HG03095 (cell line): ENCODE data around the gene SOD1.
"Not testable (repeated sequence)": the region's sequence is repeated elsewhere in the genome, so short reads cannot be mapped to it uniquely, and the experiment has no call there.

Experiments
- ATAC-seq: cut with Tn5 transposase; IDR thresholded peaks from one replicate; pipeline ENCODE4 v1.9.1; 2021; ENCODE audit warnings: moderate library complexity; ENCODE audit not compliant: unreplicated experiment

The SOD1 gene

GRCh38 chr21:31654821-31655580, 4.5 kb upstream of the SOD1 start:
- not testable (repeated sequence) for ATAC-seq

GRCh38 chr21:31656199-31657095, 3.0 kb upstream of the SOD1 start:
- ATAC-seq, result no peak

GRCh38 chr21:31658053-31658452, 1.4 kb upstream of the SOD1 start:
- ATAC-seq, result no peak

- ATAC-seq, result peak; percentile 9
These were observed 282 bp upstream of the SOD1 start for GRCh38 chr21:31659286-31659535.

GRCh38 chr21:31660259-31660565, 719 bp downstream of the SOD1 start:
- ATAC-seq, result peak; percentile 28

GRCh38 chr21:31660591-31660990, 1.1 kb downstream of the SOD1 start:
- no peak for ATAC-seq

GRCh38 chr21:31663584-31664249, 4.2 kb downstream of the SOD1 start:
- no peak for ATAC-seq

GRCh38 chr21:31665397-31665796, 5.9 kb downstream of the SOD1 start:
- no peak for ATAC-seq

- not testable (repeated sequence) for ATAC-seq
These were observed 6.4 kb downstream of the SOD1 start for GRCh38 chr21:31665869-31666268.

GRCh38 chr21:31666445-31667010, 7.0 kb downstream of the SOD1 start:
- no peak for ATAC-seq

GRCh38 chr21:31667132-31667531, 7.6 kb downstream of the SOD1 start:
- ATAC-seq, result no peak

GRCh38 chr21:31667639-31668038, 8.1 kb downstream of the SOD1 start:
- ATAC-seq, result no peak

- ATAC-seq, result peak; percentile 44
These were observed 9.4 kb downstream of the SOD1 start for GRCh38 chr21:31668651-31669491.

- ATAC-seq, result no peak
These were observed 10.6 kb downstream of the SOD1 start for GRCh38 chr21:31670070-31670469.

- ATAC-seq, result no peak
These were observed 11.7 kb downstream of the SOD1 start for GRCh38 chr21:31671146-31671716.

- ATAC-seq, result no peak
These were observed 12.4 kb downstream of the SOD1 start for GRCh38 chr21:31671931-31672330.

GRCh38 chr21:31673321-31673912, 13.9 kb downstream of the SOD1 start:
- no peak for ATAC-seq

GRCh38 chr21:31675318-31675717, 15.8 kb downstream of the SOD1 start:
- ATAC-seq, result no peak

GRCh38 chr21:31675960-31676359, 16.5 kb downstream of the SOD1 start:
- no peak for ATAC-seq

GRCh38 chr21:31677047-31677446, 17.6 kb downstream of the SOD1 start:
- ATAC-seq, result no peak
